Measurements from ENCODE around the gene PRKAG3. TPM values are rescaled to one million over a fixed set of nuclear protein-coding genes. Genes with fewer than 3 reads are reported as not detected.

PRKAG3 gene
- total RNA-seq, 2 donors from 2014 or later = not detected

DNA sequence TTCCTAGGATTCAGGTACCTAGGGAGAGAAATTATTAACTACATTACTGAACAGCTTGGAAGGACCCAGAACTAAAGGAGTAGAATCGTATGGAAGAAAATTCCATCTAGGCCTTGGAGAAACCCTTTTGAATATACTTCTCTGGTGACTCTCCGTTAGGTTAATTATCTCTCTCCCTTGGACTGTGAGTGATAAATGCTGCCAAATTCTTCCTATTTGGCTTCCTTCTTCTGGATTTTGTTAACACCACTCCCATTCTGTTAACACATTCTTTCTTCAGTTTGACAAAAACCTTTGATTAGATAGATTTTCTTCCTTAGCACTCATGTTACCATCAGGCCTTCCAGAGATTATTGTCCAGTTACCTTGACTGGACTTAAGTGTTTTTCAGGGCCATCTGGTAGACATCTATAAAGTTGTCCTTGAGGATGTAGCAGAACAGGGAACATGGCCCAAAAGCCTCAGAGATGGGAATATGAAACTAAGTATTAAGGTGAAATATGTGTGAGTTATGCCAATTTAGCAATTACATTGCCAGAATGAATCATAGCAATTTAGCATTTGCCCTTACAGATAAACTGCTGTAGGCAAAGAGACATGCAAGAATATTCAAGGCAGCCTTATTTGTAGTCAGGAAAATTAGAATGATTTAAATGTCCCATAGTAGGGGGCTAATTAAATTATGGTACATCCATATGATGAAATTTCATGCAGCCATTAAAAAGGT is 42.9 kb downstream of the PRKAG3 start:
- WGBS, 2 donors = 85 to 88% methylated on average over 2 of the region's 2 CpGs
- Histone ChIP-seq H3K27ac (no peak overlapping the region), H3K27me3 (no peaks in the 10 kb centered on the region), H3K4me3 (no peak overlapping the region), H3K9me3 (no peaks in the 10 kb centered on the region), H3K4me1 (peaks cover 4% of the 10 kb centered on the region), H3K36me3 (replicated peaks in 1 of 2; ENCODE audit: insufficient read depth in 1 of 2, low read depth in 2 of 2) (no peaks in the 10 kb centered on the region)
- intact Hi-C loops (cut with DNase I) = no loop called here
- ATAC-seq = no peak
- no peak for DNase-seq
- TF ChIP-seq, protein P1, sequence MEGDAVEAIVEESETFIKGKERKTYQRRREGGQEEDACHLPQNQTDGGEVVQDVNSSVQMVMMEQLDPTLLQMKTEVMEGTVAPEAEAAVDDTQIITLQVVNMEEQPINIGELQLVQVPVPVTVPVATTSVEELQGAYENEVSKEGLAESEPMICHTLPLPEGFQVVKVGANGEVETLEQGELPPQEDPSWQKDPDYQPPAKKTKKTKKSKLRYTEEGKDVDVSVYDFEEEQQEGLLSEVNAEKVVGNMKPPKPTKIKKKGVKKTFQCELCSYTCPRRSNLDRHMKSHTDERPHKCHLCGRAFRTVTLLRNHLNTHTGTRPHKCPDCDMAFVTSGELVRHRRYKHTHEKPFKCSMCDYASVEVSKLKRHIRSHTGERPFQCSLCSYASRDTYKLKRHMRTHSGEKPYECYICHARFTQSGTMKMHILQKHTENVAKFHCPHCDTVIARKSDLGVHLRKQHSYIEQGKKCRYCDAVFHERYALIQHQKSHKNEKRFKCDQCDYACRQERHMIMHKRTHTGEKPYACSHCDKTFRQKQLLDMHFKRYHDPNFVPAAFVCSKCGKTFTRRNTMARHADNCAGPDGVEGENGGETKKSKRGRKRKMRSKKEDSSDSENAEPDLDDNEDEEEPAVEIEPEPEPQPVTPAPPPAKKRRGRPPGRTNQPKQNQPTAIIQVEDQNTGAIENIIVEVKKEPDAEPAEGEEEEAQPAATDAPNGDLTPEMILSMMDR (IDR thresholded peaks at IDR 0.05) = no peak
- TF ChIP-seq POLR2A (IDR thresholded peaks at IDR 0.05) = no peak

DNA sequence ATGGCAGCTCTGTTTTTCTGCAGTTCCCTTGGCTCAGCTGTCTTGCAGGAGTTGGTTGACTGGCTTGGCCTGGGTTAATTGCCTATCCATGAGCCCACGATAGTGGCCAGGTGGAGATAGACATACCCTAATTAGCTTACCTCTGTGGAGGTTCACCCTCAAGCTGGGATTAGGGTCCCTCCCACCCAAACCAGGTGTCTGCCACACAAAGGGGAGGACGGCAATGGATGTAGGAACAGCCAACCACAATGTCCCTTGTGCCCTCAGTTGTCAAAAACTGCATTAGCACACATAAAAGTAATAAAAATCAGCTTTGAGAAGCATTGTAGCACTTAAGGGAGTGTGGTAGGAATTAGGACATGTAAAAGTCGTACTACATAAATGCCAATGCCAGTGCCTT is 45.5 kb downstream of the PRKAG3 start:
- Histone ChIP-seq H3K27me3 (no peaks in the 10 kb centered on the region), H3K4me1 (peaks cover 18% of the 10 kb centered on the region), H3K9me3 (no peaks in the 10 kb centered on the region), H3K27ac (no peak overlapping the region), H3K4me3 (no peak overlapping the region), H3K36me3 (replicated peaks in 1 of 2; ENCODE audit: insufficient read depth in 1 of 2, low read depth in 2 of 2) (no peaks in the 10 kb centered on the region)
- 76 to 90% methylated on average over 3 of the region's 3 CpGs for WGBS, 2 donors
- no peak for ATAC-seq
- intact Hi-C loops (cut with DNase I) = no loop called here
- DNase-seq = no peak
- TF ChIP-seq POLR2A (IDR thresholded peaks at IDR 0.05) = no peak
- TF ChIP-seq, protein P1 (IDR thresholded peaks at IDR 0.05) = no peak

DNA sequence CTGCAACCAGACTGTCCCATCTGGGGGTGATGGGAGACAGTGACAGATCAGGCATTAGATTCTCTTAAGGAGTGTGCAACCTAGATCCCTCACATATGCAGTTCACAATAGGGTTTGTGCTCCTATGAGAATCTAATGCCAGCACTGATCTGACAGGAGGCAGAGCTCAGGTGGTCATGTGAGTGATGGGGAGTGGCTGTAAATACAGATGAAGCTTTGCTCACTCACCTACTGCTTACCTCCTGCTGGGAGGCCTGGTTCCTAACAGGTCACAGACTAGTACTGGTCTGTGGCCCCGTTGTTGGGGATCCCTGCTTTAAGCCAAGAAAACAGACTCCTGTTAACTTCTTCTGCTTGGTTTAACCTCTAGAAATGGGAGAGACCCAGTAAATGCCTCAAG is 46.5 kb downstream of the PRKAG3 start:
- H3K9me3 ChIP-seq = no peaks in the 10 kb centered on the region
- H3K27ac ChIP-seq = peak overlapping the region in 1 of 4 donors; percentile 26
- ATAC-seq (no peak), DNase-seq (peak in 1 of 4 donors; percentile 11)
- peaks cover 24% of the 10 kb centered on the region for H3K4me1 ChIP-seq
- H3K4me3 ChIP-seq = no peak overlapping the region
- no peaks in the 10 kb centered on the region for H3K36me3 ChIP-seq (replicated peaks in 1 of 2; ENCODE audit: insufficient read depth in 1 of 2, low read depth in 2 of 2)
- TF ChIP-seq, protein P1 (IDR thresholded peaks at IDR 0.05) = no peak
- TF ChIP-seq POLR2A (IDR thresholded peaks at IDR 0.05) = no peak
- intact Hi-C loops (cut with DNase I) = no loop called here
- no peaks in the 10 kb centered on the region for H3K27me3 ChIP-seq
- WGBS, 2 donors = 17 to 26% methylated on average over 1 of the region's 1 CpG

DNA sequence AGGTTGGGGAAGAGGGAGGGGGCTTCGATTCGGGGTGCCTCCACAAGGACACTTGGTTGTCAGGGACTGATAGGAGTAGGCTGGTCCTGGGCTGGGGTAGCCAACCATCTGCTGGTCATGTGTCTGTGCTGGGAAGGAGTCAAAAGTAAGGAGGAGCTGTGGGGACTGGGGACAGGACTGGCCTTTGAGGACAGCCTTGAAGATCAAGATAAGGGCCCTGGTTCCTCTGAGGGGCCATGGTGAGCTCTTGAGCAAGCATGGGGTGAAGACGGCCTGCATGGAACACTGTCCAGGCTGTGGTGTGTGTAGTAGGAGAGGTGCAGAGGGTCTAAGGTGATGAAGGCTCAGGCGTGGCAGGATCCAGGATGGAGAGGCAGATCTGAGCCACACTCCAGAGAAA is 47.9 kb downstream of the PRKAG3 start:
- TF ChIP-seq, protein P1 (IDR thresholded peaks at IDR 0.05) = no peak
- no peak for TF ChIP-seq POLR2A (IDR thresholded peaks at IDR 0.05)
- no peak overlapping the region for H3K4me3 ChIP-seq
- 86 to 94% methylated on average over 4 of the region's 4 CpGs for WGBS, 2 donors
- H3K27me3 ChIP-seq = no peaks in the 10 kb centered on the region
- intact Hi-C loops (cut with DNase I) = no loop called here
- DNase-seq (no peak), ATAC-seq (no peak)
- no peak overlapping the region for H3K27ac ChIP-seq
- peaks cover 24% of the 10 kb centered on the region for H3K4me1 ChIP-seq
- no peaks in the 10 kb centered on the region for H3K36me3 ChIP-seq (replicated peaks in 1 of 2; ENCODE audit: insufficient read depth in 1 of 2, low read depth in 2 of 2)
- H3K9me3 ChIP-seq = no peaks in the 10 kb centered on the region

DNA sequence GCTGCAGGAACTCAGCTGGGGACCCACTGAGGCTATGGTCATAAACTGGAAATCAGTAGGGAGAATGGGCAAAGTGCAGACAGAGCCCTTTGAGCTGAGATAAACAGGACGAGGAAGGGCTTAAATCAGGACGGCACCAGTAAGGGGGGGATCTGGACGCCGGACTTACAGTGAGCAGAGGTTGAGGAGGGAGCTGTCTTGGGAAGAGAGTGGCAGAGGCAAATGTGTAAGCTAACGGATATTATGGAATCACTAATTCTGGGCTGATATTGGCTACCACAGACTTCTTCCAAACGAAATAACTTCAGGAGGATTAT is 49.1 kb downstream of the PRKAG3 start:
- DNase-seq (peak in 1 of 4 donors; percentile 12), ATAC-seq (peak; percentile 31)
- no peaks in the 10 kb centered on the region for H3K27me3 ChIP-seq
- H3K4me1 ChIP-seq = peaks cover 24% of the 10 kb centered on the region
- 28 to 34% methylated on average over 6 of the region's 6 CpGs for WGBS, 2 donors
- no peaks in the 10 kb centered on the region for H3K36me3 ChIP-seq (replicated peaks in 1 of 2; ENCODE audit: insufficient read depth in 1 of 2, low read depth in 2 of 2)
- peak overlapping the region in 2 of 4 donors; percentile 56 to 62 for H3K27ac ChIP-seq
- no peak for TF ChIP-seq POLR2A (IDR thresholded peaks at IDR 0.05)
- TF ChIP-seq, protein P1 (IDR thresholded peaks at IDR 0.05) = no peak
- no peaks in the 10 kb centered on the region for H3K9me3 ChIP-seq
- intact Hi-C loops (cut with DNase I) = no loop called here
- H3K4me3 ChIP-seq = peak overlapping the region; percentile 46 to 47
